Smooth muscle cell (in vitro differentiated cells): ENCODE data around the gene ZBTB4. TPM values are rescaled to one million over a fixed set of nuclear protein-coding genes. Genes with fewer than 3 reads are reported as not detected.

Experiments
- DNase-seq: peaks from one replicate; lab custom pipeline; 2025; ENCODE audit not compliant: unreplicated experiment; lab: John Stamatoyannopoulos, UW
- H2AFZ ChIP-seq: fragments of 200-600 bp; sonication (generic); 2 replicates; pipeline ENCODE4 v1.6.0; 2016; ENCODE audit warnings: antibody characterized with exemption, low read depth, mild to moderate bottlenecking
- H3F3A ChIP-seq: fragments of 200-600 bp; sonication (generic); 2 replicates; pipeline ENCODE4 v1.6.0; 2017; ENCODE audit warnings: antibody characterized with exemption, low read depth
- H3K27ac ChIP-seq: fragments of 200-600 bp; sonication (generic); 2 replicates; pipeline ENCODE4 v1.5.1; 2016; ENCODE audit warnings: low read depth, mild to moderate bottlenecking
- H3K27me3 ChIP-seq: fragments of 200-600 bp; sonication (generic); 2 replicates; pipeline ENCODE4 v1.6.1; 2016; ENCODE audit warnings: low read depth, mild to moderate bottlenecking
- H3K36me3 ChIP-seq: fragments of 200-600 bp; sonication (generic); 2 replicates; pipeline ENCODE4 v1.5.1; 2016; ENCODE audit warnings: low read depth
- H3K4me1 ChIP-seq: fragments of 200-600 bp; sonication (generic); 2 replicates; pipeline ENCODE4 v1.5.1; 2016; ENCODE audit warnings: low read depth
- H3K4me2 ChIP-seq: fragments of 200-600 bp; sonication (generic); 2 replicates; pipeline ENCODE4 v1.6.0; 2016; ENCODE audit warnings: mild to moderate bottlenecking
- H3K4me3 ChIP-seq: fragments of 200-600 bp; sonication (generic); 2 replicates; pipeline ENCODE4 v1.5.1; 2016; ENCODE audit warnings: mild to moderate bottlenecking
- H3K79me2 ChIP-seq: fragments of 200-600 bp; sonication (generic); 2 replicates; pipeline ENCODE4 v1.6.0; 2016; ENCODE audit warnings: low read depth, mild to moderate bottlenecking
- H3K9ac ChIP-seq: fragments of 200-600 bp; sonication (generic); 2 replicates; pipeline ENCODE4 v1.6.0; 2016; ENCODE audit warnings: low read depth
- H3K9me3 ChIP-seq: fragments of 200-600 bp; sonication (generic); replicated peaks from 2 replicates; pipeline ENCODE4 v1.5.1; 2016; ENCODE audit warnings: low read depth
- H4K20me1 ChIP-seq: fragments of 200-600 bp; sonication (generic); 2 replicates; pipeline ENCODE4 v1.6.0; 2016; ENCODE audit warnings: low read depth
- CTCF ChIP-seq: fragments of 200-600 bp; sonication (generic); IDR thresholded peaks from 2 replicates; pipeline ENCODE4 v1.5.1; 2017; ENCODE audit warnings: borderline replicate concordance, mild to moderate bottlenecking, antibody characterized with exemption; ENCODE audit not compliant: insufficient read depth, poor library complexity, severe bottlenecking
- WGBS: methylation state at CpG from one replicate; pipeline ENCODE4 v1.1.7; 2016; ENCODE audit warnings: low lambda C conversion rate; 5-methylcytosine and 5-hydroxymethylcytosine counted together
- polyA plus RNA-seq: library from polyadenylated mRNA; unstranded; fragments of >200 nt; fragmentation: Nextera tagmentation; extraction: Ambion mirVana; gene quantifications from 2 replicates; pipeline ENCODE4 v1.2.1, GENCODE V29; 2016
- total RNA-seq: library from RNA; depleted of rRNA; stranded (reverse); fragments of >200 nt; gene quantifications from 2 replicates; pipeline ENCODE4 v1.2.3, GENCODE V29; 2014

Gene ZBTB4
- total and polyA plus RNA-seq, 2 experiments from 2014 or later = 22.8 to 25.6 TPM

- Histone ChIP-seq H2AFZ (no peak overlapping the region), H4K20me1 (peaks cover 89% of the 10 kb centered on the region)
- 95% methylated on average over 11 of the region's 11 CpGs for WGBS
Measured at GRCh38 chr17:7468290-7468689, 11.1 kb downstream of the ZBTB4 start.

DNA sequence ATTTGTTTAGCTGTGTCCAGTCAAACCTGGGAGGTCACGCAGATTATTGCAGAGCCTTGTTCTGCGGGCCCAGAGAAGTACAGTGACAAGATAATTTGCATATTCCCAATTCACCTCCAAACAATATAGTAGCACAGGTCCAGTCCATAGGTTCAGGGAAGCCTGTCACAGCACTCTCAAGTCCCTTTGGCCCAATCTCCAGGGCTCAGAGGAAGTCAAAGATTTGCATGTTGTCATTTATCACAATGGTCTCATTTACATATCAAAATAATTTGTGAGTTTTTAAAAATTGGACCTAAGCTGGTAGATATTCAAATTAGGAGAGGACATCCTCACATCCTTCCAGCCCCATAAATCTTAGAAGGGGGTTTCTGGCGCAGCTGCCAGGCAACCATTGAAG lies 11.9 kb downstream of the ZBTB4 start:
- H4K20me1 ChIP-seq = peaks cover 83% of the 10 kb centered on the region
- DNase-seq = no peak
- no peaks in the 10 kb centered on the region for H3F3A ChIP-seq
- WGBS = 97% methylated on average over 3 of the region's 3 CpGs
- no peak overlapping the region for H3K27ac ChIP-seq
- peaks cover 64% of the 10 kb centered on the region for H3K79me2 ChIP-seq
- H3K4me3 ChIP-seq = no peak overlapping the region
- no peak overlapping the region for H2AFZ ChIP-seq
- H3K4me1 ChIP-seq = no peaks in the 10 kb centered on the region
- H3K36me3 ChIP-seq = no peaks in the 10 kb centered on the region
- H3K27me3 ChIP-seq = no peaks in the 10 kb centered on the region
- H3K4me2 ChIP-seq = no peak overlapping the region
- H3K9me3 ChIP-seq = no peaks in the 10 kb centered on the region
- H3K9ac ChIP-seq = no peak overlapping the region
- TF ChIP-seq CTCF = no peak

More at GRCh38 chr17:7468290-7468689, 11.1 kb downstream of the ZBTB4 start:
- Histone ChIP-seq H3K9ac (no peak overlapping the region), H3F3A (no peaks in the 10 kb centered on the region), H3K4me3 (no peak overlapping the region), H3K27me3 (no peaks in the 10 kb centered on the region), H3K79me2 (peaks cover 71% of the 10 kb centered on the region), H3K9me3 (no peaks in the 10 kb centered on the region), H3K4me2 (no peak overlapping the region), H3K27ac (no peak overlapping the region), H3K4me1 (no peaks in the 10 kb centered on the region), H3K36me3 (no peaks in the 10 kb centered on the region)
- no peak for DNase-seq
- TF ChIP-seq CTCF = no peak

DNA sequence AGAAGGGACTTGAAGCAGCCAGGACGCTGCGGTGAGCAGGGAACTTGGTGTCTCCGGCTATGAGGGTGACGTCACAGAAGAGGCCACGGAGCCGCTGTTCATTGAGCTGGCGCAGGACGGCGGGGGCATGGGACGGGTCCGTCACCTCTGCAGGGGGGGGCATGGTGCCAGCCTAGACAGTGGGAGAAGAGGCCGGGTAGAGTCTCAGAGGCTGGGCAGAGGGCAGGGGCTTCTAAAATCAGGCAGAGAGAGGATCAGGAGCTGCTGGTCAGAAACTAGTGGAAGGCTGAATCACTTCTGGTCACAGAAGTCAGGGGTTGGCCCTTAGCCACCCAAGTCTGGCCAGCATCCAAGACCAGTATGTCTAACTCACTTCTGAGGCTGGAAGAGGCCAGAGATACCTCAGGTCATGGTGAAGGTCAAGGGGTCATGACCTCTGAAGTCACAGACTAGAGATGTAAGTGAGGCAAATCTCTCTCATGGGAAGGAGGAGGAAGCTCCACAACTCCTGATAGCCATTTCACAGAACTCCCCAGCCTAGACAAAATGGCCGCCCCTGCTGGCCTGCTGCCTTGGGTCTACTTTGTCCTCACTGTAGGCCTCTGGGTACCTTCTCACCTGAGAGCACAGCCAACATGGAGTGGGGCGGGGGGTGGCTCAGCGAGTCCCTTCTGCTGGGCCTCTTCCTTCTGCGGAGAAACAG lies 12.6 kb downstream of the ZBTB4 start:
- H3K4me2 ChIP-seq = no peak overlapping the region

More for the DNA sequence above, 12.6 kb downstream of the ZBTB4 start:
- Histone ChIP-seq H3K4me3 (no peak overlapping the region), H3K9ac (no peak overlapping the region), H3K36me3 (no peaks in the 10 kb centered on the region), H3K4me1 (peaks cover under 1% of the 10 kb centered on the region), H3K9me3 (no peaks in the 10 kb centered on the region), H2AFZ (no peak overlapping the region), H3F3A (no peaks in the 10 kb centered on the region), H3K79me2 (peaks cover 57% of the 10 kb centered on the region), H3K27me3 (no peaks in the 10 kb centered on the region), H4K20me1 (peaks cover 80% of the 10 kb centered on the region), H3K27ac (no peak overlapping the region)
- no peak for TF ChIP-seq CTCF
- DNase-seq = no peak
- WGBS = over 99% methylated on average over 16 of the region's 16 CpGs
